ENCODE data around the gene FGG. TPM values are rescaled to one million over a fixed set of nuclear protein-coding genes. Genes with fewer than 3 reads are reported as not detected.

The FGG gene
- total and polyA plus RNA-seq, 2 donors (not counting 3 experiments of a cell fraction or from before 2014, with no cell fraction given) = not detected

DNA sequence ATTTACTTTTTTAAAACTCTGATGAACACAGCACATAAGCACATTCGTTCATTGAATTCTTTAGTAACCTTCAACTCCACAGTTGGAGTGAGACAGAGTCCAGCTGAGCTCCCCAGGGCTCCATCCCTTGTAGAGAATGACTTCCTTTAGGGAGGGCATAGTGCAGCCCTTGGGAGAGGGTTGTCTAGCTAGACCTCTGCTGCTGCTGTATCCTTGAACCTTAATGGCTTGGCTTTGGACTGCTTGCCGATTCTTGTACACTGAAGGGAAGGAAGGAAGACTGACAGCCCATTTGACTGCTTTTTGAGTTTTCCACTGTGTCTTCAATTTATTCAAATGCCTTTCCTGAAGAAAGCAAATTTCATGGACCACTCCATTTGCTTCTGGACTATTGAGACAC is 19.4 kb upstream of the FGG start:
- no peak for DNase-seq (ENCODE audit: low read depth, low spot score)
- BruUV-seq (replicated peaks) = no TSS peak
- Histone ChIP-seq H3K4me2 (ENCODE audit: insufficient read depth, low read length) (no peak overlapping the region), H3K4me3 (replicated peaks in 1 of 3; ENCODE audit: insufficient read depth in 1 of 3, low read depth in 1 of 3, low read length in 3 of 3) (no peak overlapping the region), H3K9me3 (replicated peaks; ENCODE audit: control insufficient read depth, insufficient read depth, low read length) (no peaks in the 10 kb centered on the region), H3K9ac (replicated peaks; ENCODE audit: extremely low read depth, insufficient read depth, low read length) (no peak overlapping the region), H3K79me2 (ENCODE audit: control insufficient read depth, insufficient read depth, low read length) (no peaks in the 10 kb centered on the region), H3K27ac (ENCODE audit: insufficient read depth, low read depth, low read length) (no peak overlapping the region), H3K36me3 (ENCODE audit: control insufficient read depth in 2 of 2, extremely low read depth in 1 of 2, insufficient read depth in 2 of 2, low read length in 2 of 2) (no peaks in the 10 kb centered on the region), H3K27me3 (ENCODE audit: control insufficient read depth in 2 of 2, insufficient read depth in 2 of 2, low read length in 2 of 2) (peaks cover 13 to 21% of the 10 kb centered on the region in 2 experiments), H2AFZ (ENCODE audit: low read depth, low read length) (no peak overlapping the region), H3K9me1 (replicated peaks; ENCODE audit: control insufficient read depth, extremely low read depth, insufficient read depth, low read length) (no peaks in the 10 kb centered on the region), H3K4me1 (ENCODE audit: control insufficient read depth, extremely low read depth, insufficient read depth, low read length) (no peaks in the 10 kb centered on the region), H4K20me1 (replicated peaks; ENCODE audit: control insufficient read depth, extremely low read depth, insufficient read depth, low read length) (no peaks in the 10 kb centered on the region)
- intact Hi-C loops (cut with micrococcal nuclease) = no loop called here
- no peak for FAIRE-seq
- TF ChIP-seq, protein P1, sequence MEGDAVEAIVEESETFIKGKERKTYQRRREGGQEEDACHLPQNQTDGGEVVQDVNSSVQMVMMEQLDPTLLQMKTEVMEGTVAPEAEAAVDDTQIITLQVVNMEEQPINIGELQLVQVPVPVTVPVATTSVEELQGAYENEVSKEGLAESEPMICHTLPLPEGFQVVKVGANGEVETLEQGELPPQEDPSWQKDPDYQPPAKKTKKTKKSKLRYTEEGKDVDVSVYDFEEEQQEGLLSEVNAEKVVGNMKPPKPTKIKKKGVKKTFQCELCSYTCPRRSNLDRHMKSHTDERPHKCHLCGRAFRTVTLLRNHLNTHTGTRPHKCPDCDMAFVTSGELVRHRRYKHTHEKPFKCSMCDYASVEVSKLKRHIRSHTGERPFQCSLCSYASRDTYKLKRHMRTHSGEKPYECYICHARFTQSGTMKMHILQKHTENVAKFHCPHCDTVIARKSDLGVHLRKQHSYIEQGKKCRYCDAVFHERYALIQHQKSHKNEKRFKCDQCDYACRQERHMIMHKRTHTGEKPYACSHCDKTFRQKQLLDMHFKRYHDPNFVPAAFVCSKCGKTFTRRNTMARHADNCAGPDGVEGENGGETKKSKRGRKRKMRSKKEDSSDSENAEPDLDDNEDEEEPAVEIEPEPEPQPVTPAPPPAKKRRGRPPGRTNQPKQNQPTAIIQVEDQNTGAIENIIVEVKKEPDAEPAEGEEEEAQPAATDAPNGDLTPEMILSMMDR (IDR thresholded peaks at IDR 0.05; ENCODE audit: extremely low read depth in 1 of 2, insufficient read depth in 1 of 2, low read depth in 1 of 2, low read length in 2 of 2) = no peak
- TF ChIP-seq MYC (IDR thresholded peaks at IDR 0.05; ENCODE audit: low read depth, low read length) (no peak), GATA2 (IDR thresholded peaks at IDR 0.05; ENCODE audit: insufficient read depth, insufficient read length, low read depth, low read length) (no peak), FOS (IDR thresholded peaks at IDR 0.05; ENCODE audit: borderline replicate concordance, insufficient read depth, low read length) (no peak), POLR2A (IDR thresholded peaks at IDR 0.05; ENCODE audit: low read depth, low read length) (no peak), POLR2AphosphoS5 (IDR thresholded peaks at IDR 0.05; ENCODE audit: insufficient read depth, low read depth, low read length) (no peak), EZH2 (IDR thresholded peaks at IDR 0.05; ENCODE audit: borderline replicate concordance, low read depth, low read length, severe bottlenecking) (no peak), JUN (IDR thresholded peaks at IDR 0.05; ENCODE audit: borderline replicate concordance, insufficient read depth, insufficient read length, low read depth) (no peak)
- TF ChIP-seq, protein P2, sequence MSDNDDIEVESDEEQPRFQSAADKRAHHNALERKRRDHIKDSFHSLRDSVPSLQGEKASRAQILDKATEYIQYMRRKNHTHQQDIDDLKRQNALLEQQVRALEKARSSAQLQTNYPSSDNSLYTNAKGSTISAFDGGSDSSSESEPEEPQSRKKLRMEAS (IDR thresholded peaks at IDR 0.05; ENCODE audit: insufficient read depth, insufficient read length) = no peak
- dilution Hi-C loops (cut with MboI; ENCODE audit: extremely low pct_ligation_motif_present, low sequenced_read_pairs) = no loop called here
- POLR2A ChIA-PET = no interaction called here
- CTCF ChIA-PET = interaction anchor here (1.2 to 1.9 kb wide), 2 partner anchors 9 to 13 kb away, joined by 4 to 8 read pairs; no protein-coding TSS in a partner anchor
